AG09309 (cell line): ENCODE results near the gene GLIS1.

Experiments
- DNase-seq: peaks from one replicate; pipeline ENCODE4 v3.0.0-alpha.2; 2010; ENCODE audit warnings: low read depth
- H3K4me3 ChIP-seq: 2 replicates; pipeline ENCODE4 v1.5.1; 2011; ENCODE audit warnings: mild to moderate bottlenecking, low read depth, low read length, moderate library complexity; ENCODE audit not compliant: control insufficient read depth
- CTCF ChIP-seq: IDR thresholded peaks from 2 replicates; pipeline ENCODE4 v1.5.1; 2011; ENCODE audit warnings: mild to moderate bottlenecking, low read depth, low read length, inconsistent platforms; ENCODE audit not compliant: insufficient read depth, control insufficient read depth; ENCODE audit errors: missing control alignments

GLIS1 gene

DNA sequence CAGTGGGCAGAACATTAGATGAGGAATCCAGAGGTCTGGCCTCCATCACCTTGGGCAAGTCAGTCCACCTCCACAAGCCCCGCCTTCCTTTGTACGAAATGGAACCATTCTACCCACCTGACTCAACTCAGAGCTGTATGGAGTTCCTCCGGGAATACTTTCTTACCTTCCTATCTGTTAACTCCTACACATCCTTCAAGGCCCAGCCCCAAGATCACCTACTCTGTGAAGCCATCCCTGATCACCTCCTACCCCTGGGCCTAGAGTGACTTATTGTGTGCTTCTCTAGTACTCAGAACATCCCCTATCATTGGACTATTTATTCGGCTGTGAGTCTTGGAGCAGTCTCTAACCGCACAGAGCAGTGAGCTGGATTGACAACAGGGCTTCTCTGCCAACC lies 66.7 kb downstream of the GLIS1 start:
- no peak for DNase-seq
- H3K4me3 ChIP-seq = no peak overlapping the region
- TF ChIP-seq CTCF = no peak

GRCh38 chr1:53669621-53670191 lies 69.3 kb downstream of the GLIS1 start:
- H3K4me3 ChIP-seq = no peak overlapping the region
- no peak for TF ChIP-seq CTCF
- peak; percentile 33 for DNase-seq

GRCh38 chr1:53666566-53666965 lies 72.4 kb downstream of the GLIS1 start:
- H3K4me3 ChIP-seq = no peak overlapping the region
- DNase-seq = no peak
- TF ChIP-seq CTCF = no peak

DNA sequence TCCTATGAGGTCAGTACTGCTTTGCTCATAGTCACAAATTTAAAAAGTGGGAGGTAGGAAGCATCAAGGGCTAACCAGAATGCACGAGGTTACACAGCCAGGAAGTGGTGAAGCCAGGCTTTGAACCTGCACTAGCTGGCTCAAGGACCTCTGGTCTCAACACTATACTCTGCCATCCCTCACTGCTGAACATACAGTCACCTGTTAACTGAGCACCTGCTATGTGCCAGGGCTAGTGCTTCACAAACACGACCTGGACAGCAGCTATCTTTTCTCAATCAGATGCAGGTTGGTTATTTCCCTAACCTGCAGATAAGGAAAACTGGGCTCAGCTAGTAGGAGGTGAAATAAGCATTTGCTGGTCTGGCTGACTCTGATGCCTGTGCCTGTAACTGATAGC lies 73.0 kb downstream of the GLIS1 start:
- DNase-seq = no peak
- TF ChIP-seq CTCF = no peak
- H3K4me3 ChIP-seq = no peak overlapping the region

GRCh38 chr1:53663529-53664300 lies 75.2 kb downstream of the GLIS1 start:
- no peak for DNase-seq
- H3K4me3 ChIP-seq = no peak overlapping the region
- TF ChIP-seq CTCF = no peak

DNA sequence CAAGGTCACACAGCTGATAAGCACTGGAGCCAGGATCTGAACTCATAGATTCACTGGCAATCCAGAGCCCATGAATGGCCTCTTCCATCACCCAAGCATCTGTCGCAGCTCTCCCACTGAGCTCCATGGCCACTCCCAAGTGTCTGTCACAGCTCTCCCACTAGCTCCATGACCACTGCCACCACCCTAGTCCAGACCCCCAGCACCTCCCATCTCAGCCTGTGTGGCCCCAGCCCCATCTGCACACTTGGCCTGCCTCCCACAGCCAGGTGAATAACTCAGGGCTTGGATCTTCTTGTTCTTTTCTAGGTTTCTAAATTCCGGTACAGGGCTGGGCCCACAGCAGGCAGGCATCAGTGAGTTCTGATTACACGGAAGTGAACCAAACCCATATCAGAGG lies 76.0 kb downstream of the GLIS1 start:
- TF ChIP-seq CTCF = no peak
- no peak for DNase-seq
- no peak overlapping the region for H3K4me3 ChIP-seq
